Suprapubic skin (tissue), 3 donors: ENCODE results near the gene PRKCZ.

ENCODE experiments used
- POLR2AphosphoS5 ChIP-seq, 3 donors: sonication (generic); formaldehyde crosslinking; IDR thresholded peaks; one replicate each; pipeline ENCODE4 v1.6.1; 2017; ENCODE audit warnings: antibody characterized with exemption in 3 of 3
- TF ChIP-seq, protein P1 (sequence below), 2 donors: fragments of 200-600 bp in 1 of 2; fragments of 450-650 bp in 1 of 2; sonication (generic) in 1 of 2; IDR thresholded peaks; one replicate each; pipeline ENCODE4 v1.5.1; 2016 to 2019; ENCODE audit warnings: antibody characterized with exemption in 2 of 2, mild to moderate bottlenecking in 1 of 2, moderate library complexity in 1 of 2

- TF ChIP-seq, protein P1, sequence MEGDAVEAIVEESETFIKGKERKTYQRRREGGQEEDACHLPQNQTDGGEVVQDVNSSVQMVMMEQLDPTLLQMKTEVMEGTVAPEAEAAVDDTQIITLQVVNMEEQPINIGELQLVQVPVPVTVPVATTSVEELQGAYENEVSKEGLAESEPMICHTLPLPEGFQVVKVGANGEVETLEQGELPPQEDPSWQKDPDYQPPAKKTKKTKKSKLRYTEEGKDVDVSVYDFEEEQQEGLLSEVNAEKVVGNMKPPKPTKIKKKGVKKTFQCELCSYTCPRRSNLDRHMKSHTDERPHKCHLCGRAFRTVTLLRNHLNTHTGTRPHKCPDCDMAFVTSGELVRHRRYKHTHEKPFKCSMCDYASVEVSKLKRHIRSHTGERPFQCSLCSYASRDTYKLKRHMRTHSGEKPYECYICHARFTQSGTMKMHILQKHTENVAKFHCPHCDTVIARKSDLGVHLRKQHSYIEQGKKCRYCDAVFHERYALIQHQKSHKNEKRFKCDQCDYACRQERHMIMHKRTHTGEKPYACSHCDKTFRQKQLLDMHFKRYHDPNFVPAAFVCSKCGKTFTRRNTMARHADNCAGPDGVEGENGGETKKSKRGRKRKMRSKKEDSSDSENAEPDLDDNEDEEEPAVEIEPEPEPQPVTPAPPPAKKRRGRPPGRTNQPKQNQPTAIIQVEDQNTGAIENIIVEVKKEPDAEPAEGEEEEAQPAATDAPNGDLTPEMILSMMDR (IDR thresholded peaks at IDR 0.05), result no peak
- TF ChIP-seq POLR2AphosphoS5 (IDR thresholded peaks at IDR 0.05), result no peak
Observed at GRCh38 chr1:2054560-2054959, 4.3 kb downstream of the PRKCZ start.
